Suprapubic skin (tissue), 4 donors: ENCODE data around the gene LRRC75A. TPM values are rescaled to one million over a fixed set of nuclear protein-coding genes. Genes with fewer than 3 reads are reported as not detected.

Experiments used
- DNase-seq, 2 donors: peaks; one replicate each; pipeline ENCODE4 v3.0.0-alpha.2; 2019; ENCODE audit warnings: low spot score in 2 of 2
- H3K27ac ChIP-seq: fragments of 200-600 bp; sonication (generic); one replicate; pipeline ENCODE4 v1.5.1; 2019
- H3K27me3 ChIP-seq: fragments of 200-600 bp; sonication (generic); one replicate; pipeline ENCODE4 v1.5.1; 2019
- H3K36me3 ChIP-seq: fragments of 200-600 bp; sonication (generic); one replicate; pipeline ENCODE4 v1.5.1; 2019
- H3K4me1 ChIP-seq: fragments of 200-600 bp; sonication (generic); one replicate; pipeline ENCODE4 v1.5.1; 2019
- H3K4me3 ChIP-seq: fragments of 200-600 bp; sonication (generic); one replicate; pipeline ENCODE4 v1.5.1; 2019; ENCODE audit warnings: mild to moderate bottlenecking
- H3K9me3 ChIP-seq: fragments of 200-600 bp; sonication (generic); one replicate; pipeline ENCODE4 v1.5.1; 2019
- EP300 ChIP-seq: sonication (generic); formaldehyde crosslinking; IDR thresholded peaks from one replicate; pipeline ENCODE4 v1.6.1; 2017; ENCODE audit warnings: antibody characterized with exemption
- POLR2A ChIP-seq, 2 donors: fragments of 450-650 bp; IDR thresholded peaks; one replicate each; pipeline ENCODE4 v1.6.1; 2017; ENCODE audit warnings: antibody characterized with exemption in 2 of 2, mild to moderate bottlenecking in 2 of 2, moderate library complexity in 2 of 2
- POLR2AphosphoS5 ChIP-seq, 3 donors: sonication (generic); formaldehyde crosslinking; IDR thresholded peaks; one replicate each; pipeline ENCODE4 v1.6.1; 2017; ENCODE audit warnings: antibody characterized with exemption in 3 of 3
- WGBS: methylation state at CpG from one replicate; pipeline ENCODE4 v1.1.5; 2018; 5-methylcytosine and 5-hydroxymethylcytosine counted together
- total RNA-seq, 4 donors: library from RNA; depleted of rRNA; stranded (reverse); fragments of >200 nt; gene quantifications; one replicate each; pipeline ENCODE4 v1.1.0, GENCODE V29; 2016
- TF ChIP-seq, protein P1 (sequence below), 2 donors: fragments of 200-600 bp in 1 of 2; fragments of 450-650 bp in 1 of 2; sonication (generic) in 1 of 2; IDR thresholded peaks; one replicate each; pipeline ENCODE4 v1.5.1; 2016 to 2019; ENCODE audit warnings: antibody characterized with exemption in 2 of 2, mild to moderate bottlenecking in 1 of 2, moderate library complexity in 1 of 2

LRRC75A gene
- total RNA-seq, 4 donors from 2014 or later, result 0.64 to 0.99 (median 0.90) TPM

DNA sequence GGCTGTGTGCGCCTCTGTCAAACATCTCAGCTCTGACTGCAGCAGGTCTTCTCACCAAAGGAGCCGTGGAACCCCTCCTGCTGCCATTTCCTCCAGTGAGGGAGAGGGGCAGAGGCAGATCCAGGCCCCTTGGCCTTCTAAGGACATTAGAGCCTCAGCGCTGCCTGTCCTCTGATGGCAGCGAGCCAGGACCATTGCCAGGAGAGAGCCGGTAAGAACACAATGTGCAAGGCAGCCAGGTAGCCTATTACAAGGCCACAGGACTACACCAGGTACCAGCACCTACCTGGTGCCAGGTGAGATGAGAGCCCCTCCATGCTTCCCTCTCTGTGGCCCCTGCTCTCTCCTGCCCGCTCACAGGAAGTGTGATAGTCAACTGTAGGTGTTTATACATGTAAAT is 11.0 kb downstream of the LRRC75A start:
- no peaks in the 10 kb centered on the region for H3K27me3 ChIP-seq
- no peak for DNase-seq
- H3K27ac ChIP-seq, result no peak overlapping the region
- H3K4me3 ChIP-seq, result no peak overlapping the region
- no peaks in the 10 kb centered on the region for H3K36me3 ChIP-seq
- peaks cover 41% of the 10 kb centered on the region for H3K4me1 ChIP-seq
- TF ChIP-seq EP300, result no peak
- no peaks in the 10 kb centered on the region for H3K9me3 ChIP-seq
- WGBS, result 69% methylated on average over 4 of the region's 6 CpGs

DNA sequence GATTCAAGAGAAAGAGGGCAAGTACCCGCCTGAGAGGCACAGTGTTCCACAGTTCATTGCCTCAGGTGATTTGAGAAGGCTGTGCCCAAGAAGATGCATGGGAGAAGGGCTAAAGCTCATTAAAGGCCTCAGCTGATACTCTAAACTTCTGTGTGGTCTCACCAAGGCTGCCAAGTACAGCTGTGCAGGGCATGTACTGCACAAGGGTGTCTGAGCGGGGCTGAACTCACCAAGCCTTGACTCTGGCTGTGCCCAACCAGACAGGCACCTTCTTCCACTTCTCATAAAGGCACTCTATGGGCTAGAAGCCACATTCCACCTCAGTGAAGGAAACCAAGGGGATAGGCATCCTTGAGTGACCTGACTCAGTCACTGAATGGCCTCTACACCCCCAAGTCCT is 12.7 kb downstream of the LRRC75A start:
- Histone ChIP-seq H3K9me3 (no peaks in the 10 kb centered on the region), H3K36me3 (no peaks in the 10 kb centered on the region), H3K4me1 (peaks cover 26% of the 10 kb centered on the region), H3K27me3 (no peaks in the 10 kb centered on the region), H3K4me3 (no peak overlapping the region), H3K27ac (no peak overlapping the region)
- TF ChIP-seq POLR2A (IDR thresholded peaks at IDR 0.05) (no peak), EP300 (no peak), POLR2AphosphoS5 (IDR thresholded peaks at IDR 0.05) (no peak)
- TF ChIP-seq, protein P1, sequence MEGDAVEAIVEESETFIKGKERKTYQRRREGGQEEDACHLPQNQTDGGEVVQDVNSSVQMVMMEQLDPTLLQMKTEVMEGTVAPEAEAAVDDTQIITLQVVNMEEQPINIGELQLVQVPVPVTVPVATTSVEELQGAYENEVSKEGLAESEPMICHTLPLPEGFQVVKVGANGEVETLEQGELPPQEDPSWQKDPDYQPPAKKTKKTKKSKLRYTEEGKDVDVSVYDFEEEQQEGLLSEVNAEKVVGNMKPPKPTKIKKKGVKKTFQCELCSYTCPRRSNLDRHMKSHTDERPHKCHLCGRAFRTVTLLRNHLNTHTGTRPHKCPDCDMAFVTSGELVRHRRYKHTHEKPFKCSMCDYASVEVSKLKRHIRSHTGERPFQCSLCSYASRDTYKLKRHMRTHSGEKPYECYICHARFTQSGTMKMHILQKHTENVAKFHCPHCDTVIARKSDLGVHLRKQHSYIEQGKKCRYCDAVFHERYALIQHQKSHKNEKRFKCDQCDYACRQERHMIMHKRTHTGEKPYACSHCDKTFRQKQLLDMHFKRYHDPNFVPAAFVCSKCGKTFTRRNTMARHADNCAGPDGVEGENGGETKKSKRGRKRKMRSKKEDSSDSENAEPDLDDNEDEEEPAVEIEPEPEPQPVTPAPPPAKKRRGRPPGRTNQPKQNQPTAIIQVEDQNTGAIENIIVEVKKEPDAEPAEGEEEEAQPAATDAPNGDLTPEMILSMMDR (IDR thresholded peaks at IDR 0.05), result no peak
- no peak for DNase-seq
- WGBS, result 100% methylated on average over 2 of the region's 2 CpGs

DNA sequence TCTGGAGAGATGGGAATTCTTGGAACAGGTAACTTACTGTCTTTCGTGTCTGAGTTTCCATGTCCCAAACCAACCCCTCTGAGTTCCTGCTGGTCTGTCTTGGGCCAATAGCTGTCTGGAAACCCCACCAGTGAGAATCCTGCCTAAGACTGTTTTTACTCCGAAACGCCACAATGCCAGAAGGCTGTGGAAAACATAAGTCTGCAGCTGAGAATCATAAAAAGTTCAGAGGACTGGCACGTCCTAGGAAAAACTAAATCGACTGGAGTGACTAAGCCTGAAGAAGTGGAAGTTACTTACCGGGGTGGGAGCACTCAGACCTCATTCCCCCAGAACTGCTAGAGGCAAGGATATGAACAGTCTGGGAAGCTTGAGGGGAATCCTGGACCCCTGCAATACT is 13.3 kb downstream of the LRRC75A start:
- Histone ChIP-seq H3K36me3 (no peaks in the 10 kb centered on the region), H3K9me3 (no peaks in the 10 kb centered on the region), H3K27ac (peak overlapping the region; percentile 8), H3K4me1 (peaks cover 23% of the 10 kb centered on the region), H3K4me3 (no peak overlapping the region), H3K27me3 (no peaks in the 10 kb centered on the region)
- no peak for DNase-seq
- TF ChIP-seq POLR2A (IDR thresholded peaks at IDR 0.05) (no peak), EP300 (no peak), POLR2AphosphoS5 (IDR thresholded peaks at IDR 0.05) (no peak)
- TF ChIP-seq, protein P1 (IDR thresholded peaks at IDR 0.05), result no peak
- 68% methylated on average over 6 of the region's 6 CpGs for WGBS

DNA sequence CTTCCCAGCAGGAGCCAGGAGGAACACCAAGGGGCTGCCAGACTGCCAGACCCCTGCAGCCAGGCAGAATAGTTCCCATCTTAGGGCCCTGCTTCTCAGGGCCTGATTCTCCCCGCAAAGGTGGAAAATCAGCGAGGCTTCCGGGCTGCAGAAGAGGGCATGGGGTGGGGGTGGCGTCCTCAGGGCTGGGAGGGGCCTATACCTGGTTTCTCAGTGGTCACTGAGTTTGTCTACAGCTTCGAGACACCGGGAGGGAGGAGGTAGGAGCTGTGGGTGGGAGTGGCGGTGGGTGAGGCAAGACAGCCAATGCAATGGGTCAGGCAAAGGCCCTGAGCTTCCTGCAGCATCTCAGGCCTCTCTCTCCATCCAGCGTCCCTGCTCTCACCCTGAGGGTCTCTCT is 14.3 kb downstream of the LRRC75A start:
- Histone ChIP-seq H3K4me3 (no peak overlapping the region), H3K27me3 (no peaks in the 10 kb centered on the region), H3K27ac (peak overlapping the region; percentile 51), H3K36me3 (no peaks in the 10 kb centered on the region), H3K9me3 (no peaks in the 10 kb centered on the region), H3K4me1 (peaks cover 23% of the 10 kb centered on the region)
- DNase-seq, result no peak
- 81% methylated on average over 6 of the region's 8 CpGs for WGBS
- no peak for TF ChIP-seq EP300
- TF ChIP-seq, protein P1 (IDR thresholded peaks at IDR 0.05), result no peak
- TF ChIP-seq POLR2AphosphoS5 (IDR thresholded peaks at IDR 0.05), result no peak
- TF ChIP-seq POLR2A (IDR thresholded peaks at IDR 0.05), result no peak

DNA sequence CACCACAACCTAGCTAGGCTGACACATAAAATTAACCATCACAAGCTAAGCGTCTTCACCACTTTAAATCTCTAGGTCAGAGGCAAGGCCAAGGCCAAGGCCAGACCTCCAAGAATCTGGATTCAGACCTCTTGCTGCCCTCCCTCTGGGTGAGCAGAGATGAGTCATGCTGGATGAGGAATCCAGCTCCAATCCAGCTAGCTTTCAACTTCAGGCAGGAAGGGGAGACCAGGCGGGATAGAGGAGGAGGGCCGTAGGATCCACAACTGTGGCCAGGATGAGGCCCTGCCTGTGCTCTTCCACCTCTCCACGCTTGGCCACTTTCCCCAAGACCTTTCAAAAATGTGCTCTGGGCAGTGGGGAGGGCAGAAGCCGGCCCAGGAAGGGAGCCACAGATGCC is 14.7 kb downstream of the LRRC75A start:
- TF ChIP-seq EP300, result no peak
- TF ChIP-seq POLR2AphosphoS5 (IDR thresholded peaks at IDR 0.05), result no peak
- no peak for TF ChIP-seq POLR2A (IDR thresholded peaks at IDR 0.05)
- TF ChIP-seq, protein P1 (IDR thresholded peaks at IDR 0.05), result no peak
- Histone ChIP-seq H3K9me3 (no peaks in the 10 kb centered on the region), H3K27me3 (no peaks in the 10 kb centered on the region), H3K27ac (peak overlapping the region; percentile 51), H3K4me3 (no peak overlapping the region), H3K36me3 (no peaks in the 10 kb centered on the region), H3K4me1 (peaks cover 23% of the 10 kb centered on the region)
- WGBS, result 65% methylated on average over 2 of the region's 5 CpGs
- DNase-seq, result no peak

DNA sequence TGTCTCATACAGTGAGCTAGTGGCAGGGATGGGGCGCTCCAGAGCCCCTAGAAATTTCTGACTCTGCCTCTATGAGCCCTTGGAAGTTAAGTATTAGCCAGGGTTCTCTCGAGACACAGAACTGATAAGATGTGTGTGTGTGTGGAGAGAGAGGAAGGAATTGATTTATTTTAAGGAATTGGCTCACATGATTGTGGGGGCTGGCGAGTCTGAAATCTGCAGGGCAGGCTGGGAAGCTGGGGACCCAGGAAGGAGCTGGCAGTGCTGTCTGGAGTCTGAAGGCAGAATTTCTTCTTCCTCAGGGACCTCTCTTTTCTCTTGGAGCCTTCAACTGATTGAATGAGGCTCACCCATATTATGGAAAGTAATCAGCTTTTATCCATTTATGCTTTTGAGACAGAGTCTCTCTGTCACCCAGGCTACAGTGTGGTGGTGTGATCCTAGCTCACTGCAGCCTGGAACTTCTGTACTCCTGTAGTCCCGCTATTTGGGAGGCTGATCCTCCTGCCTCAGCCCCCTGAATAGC is 16.8 kb downstream of the LRRC75A start:
- DNase-seq, result no peak
- Histone ChIP-seq H3K27me3 (no peaks in the 10 kb centered on the region), H3K36me3 (no peaks in the 10 kb centered on the region), H3K4me3 (no peak overlapping the region), H3K27ac (no peak overlapping the region), H3K9me3 (no peaks in the 10 kb centered on the region), H3K4me1 (peaks cover 23% of the 10 kb centered on the region)
- TF ChIP-seq POLR2AphosphoS5 (IDR thresholded peaks at IDR 0.05) (no peak), EP300 (no peak), POLR2A (IDR thresholded peaks at IDR 0.05) (no peak)
- TF ChIP-seq, protein P1 (IDR thresholded peaks at IDR 0.05), result no peak
- WGBS, result 82% methylated on average over 4 of the region's 4 CpGs
